Duodenal mucosa (tissue), 2 donors: ENCODE measurements around the gene PRIM1.
"Not testable (repeated sequence)": the region's sequence is repeated elsewhere in the genome, so short reads cannot be mapped to it uniquely, and the experiment has no call there.

Source experiments
- H3K27ac ChIP-seq: one replicate; pipeline ENCODE4 v1.7.0; 2013; ENCODE audit warnings: low read depth, low read length
- H3K27me3 ChIP-seq, 2 donors: one replicate each; pipeline ENCODE4 v1.7.0; 2013; ENCODE audit warnings: low read length in 2 of 2, control low read depth in 1 of 2; ENCODE audit not compliant: insufficient read depth in 2 of 2, control insufficient read depth in 1 of 2
- H3K36me3 ChIP-seq, 2 donors: one replicate each; pipeline ENCODE4 v1.7.0; 2013; ENCODE audit warnings: low read length in 2 of 2, control low read depth in 1 of 2; ENCODE audit not compliant: insufficient read depth in 2 of 2, control insufficient read depth in 1 of 2
- H3K4me1 ChIP-seq, 2 donors: one replicate each; pipeline ENCODE4 v1.7.0; 2013; ENCODE audit warnings: low read length in 2 of 2, control low read depth in 1 of 2; ENCODE audit not compliant: insufficient read depth in 2 of 2, control insufficient read depth in 1 of 2
- H3K4me3 ChIP-seq, 2 donors: one replicate each; pipeline ENCODE4 v1.7.0; 2013; ENCODE audit warnings: low read length in 2 of 2, low read depth in 1 of 2
- H3K9ac ChIP-seq, 2 donors: one replicate each; pipeline ENCODE4 v1.7.0; 2013; ENCODE audit warnings: low read length in 2 of 2, low read depth in 1 of 2
- H3K9me3 ChIP-seq, 2 donors: one replicate each; pipeline ENCODE4 v1.7.0; 2013; ENCODE audit warnings: low read length in 2 of 2, control low read depth in 1 of 2; ENCODE audit not compliant: control insufficient read depth in 1 of 2

The PRIM1 gene

GRCh38 chr12:56709759-56710376 is 42.3 kb downstream of the PRIM1 start:
- Histone ChIP-seq H3K9ac (no peak overlapping the region), H3K4me3 (no peak overlapping the region), H3K27ac (no peak overlapping the region)

GRCh38 chr12:56704522-56704921 is 47.6 kb downstream of the PRIM1 start:
- not testable (repeated sequence) for H3K27ac ChIP-seq, H3K9ac ChIP-seq, H3K36me3 ChIP-seq, H3K4me3 ChIP-seq, H3K9me3 ChIP-seq, H3K4me1 ChIP-seq, H3K27me3 ChIP-seq

More at GRCh38 chr12:56709759-56710376, 42.3 kb downstream of the PRIM1 start:
- Histone ChIP-seq H3K36me3 (peaks cover 13 to 40% of the 10 kb centered on the region in 2 donors), H3K27me3 (no peaks in the 10 kb centered on the region), H3K9me3 (no peaks in the 10 kb centered on the region), H3K4me1 (no peaks in the 10 kb centered on the region)

- no peak overlapping the region for H3K4me3 ChIP-seq
These were observed 53.0 kb downstream of the PRIM1 start for GRCh38 chr12:56699020-56699661.

GRCh38 chr12:56695327-56696101 is 56.6 kb downstream of the PRIM1 start:
- Histone ChIP-seq H3K36me3 (no peaks in the 10 kb centered on the region), H3K9ac (no peak overlapping the region)

More at GRCh38 chr12:56699020-56699661, 53.0 kb downstream of the PRIM1 start:
- no peaks in the 10 kb centered on the region for H3K4me1 ChIP-seq
- no peaks in the 10 kb centered on the region for H3K36me3 ChIP-seq
- H3K27me3 ChIP-seq, result no peaks in the 10 kb centered on the region
- no peak overlapping the region for H3K27ac ChIP-seq
- no peak overlapping the region for H3K9ac ChIP-seq
- H3K9me3 ChIP-seq, result no peaks in the 10 kb centered on the region

GRCh38 chr12:56694161-56694560 is 58.0 kb downstream of the PRIM1 start:
- Histone ChIP-seq H3K4me1 (no peaks in the 10 kb centered on the region), H3K9ac (no peak overlapping the region), H3K27me3 (no peaks in the 10 kb centered on the region), H3K36me3 (no peaks in the 10 kb centered on the region), H3K27ac (no peak overlapping the region), H3K9me3 (no peaks in the 10 kb centered on the region), H3K4me3 (no peak overlapping the region)

More at GRCh38 chr12:56695327-56696101, 56.6 kb downstream of the PRIM1 start:
- H3K27ac ChIP-seq, result no peak overlapping the region
- H3K27me3 ChIP-seq, result no peaks in the 10 kb centered on the region
- H3K4me1 ChIP-seq, result no peaks in the 10 kb centered on the region
- no peaks in the 10 kb centered on the region for H3K9me3 ChIP-seq
- no peak overlapping the region for H3K4me3 ChIP-seq

GRCh38 chr12:56688846-56689109 is 63.3 kb downstream of the PRIM1 start:
- Histone ChIP-seq H3K9ac (peak overlapping the region; percentile 91 to 96), H3K4me1 (no peaks in the 10 kb centered on the region), H3K27me3 (no peaks in the 10 kb centered on the region), H3K36me3 (no peaks in the 10 kb centered on the region), H3K4me3 (peak overlapping the region; percentile 76 to 84), H3K9me3 (no peaks in the 10 kb centered on the region), H3K27ac (peak overlapping the region; percentile 88)

GRCh38 chr12:56688129-56688845 is 63.8 kb downstream of the PRIM1 start, which contains the start of gene PTGES3:
Gene PTGES3, minus strand, starts transcription at chr12:56688284. Its CDS starts 285 bp downstream, at chr12:56687999.
- peak within 1 kb of the TSS; percentile 85 to 93 for H3K4me3 ChIP-seq
- no peaks in the 10 kb centered on the region for H3K27me3 ChIP-seq
- H3K4me1 ChIP-seq, result no peaks in the 10 kb centered on the region
- peak within 1 kb of the TSS; percentile 100 for H3K27ac ChIP-seq
- H3K9ac ChIP-seq, result peak within 1 kb of the TSS; percentile 100
- H3K9me3 ChIP-seq, result no peaks in the 10 kb centered on the region
- H3K36me3 ChIP-seq, result no peaks in the 10 kb centered on the region

- H3K27ac ChIP-seq, result peak overlapping the region; percentile 100
- no peaks in the 10 kb centered on the region for H3K36me3 ChIP-seq
- H3K9ac ChIP-seq, result peak overlapping the region; percentile 100
- H3K4me3 ChIP-seq, result peak overlapping the region; percentile 85 to 93
- peaks cover 0 to 7% of the 10 kb centered on the region in 2 donors for H3K4me1 ChIP-seq
- no peaks in the 10 kb centered on the region for H3K9me3 ChIP-seq
- no peaks in the 10 kb centered on the region for H3K27me3 ChIP-seq
These were observed 64.6 kb downstream of the PRIM1 start for GRCh38 chr12:56687223-56688128.

GRCh38 chr12:56684745-56685359 is 67.3 kb downstream of the PRIM1 start:
- Histone ChIP-seq H3K4me1 (peaks cover 6 to 15% of the 10 kb centered on the region in 2 donors), H3K36me3 (peaks cover 0 to 12% of the 10 kb centered on the region in 2 donors), H3K27me3 (no peaks in the 10 kb centered on the region), H3K9ac (peak overlapping the region; percentile 54 to 74), H3K9me3 (no peaks in the 10 kb centered on the region), H3K27ac (peak overlapping the region; percentile 45), H3K4me3 (peak overlapping the region; percentile 80 to 85)
